Activated CD8-positive, alpha-beta T cell treated with anti-CD3 and anti-CD28 coated beads for 36 hours (primary cell): ENCODE results near the gene NTRK2. TPM values are rescaled to one million over a fixed set of nuclear protein-coding genes. Genes with fewer than 3 reads are reported as not detected.
"Not testable (repeated sequence)": the region's sequence is repeated elsewhere in the genome, so short reads cannot be mapped to it uniquely, and the experiment has no call there.

Source experiments
- ATAC-seq: fragments of 200-7000 bp; cut with Tn5 transposase; one replicate; pipeline ENCODE4 v1.10.0; 2021; ENCODE audit warnings: mild to moderate bottlenecking, moderate library complexity
- CTCF ChIA-PET: fragments of 350-600 bp; sonication (Branson Sonifier 250); formaldehyde crosslinking; loops from one replicate; lab custom pipeline; 2021; ENCODE audit warnings: antibody characterized with exemption; lab: Charles Lee
- POLR2A ChIA-PET: fragments of 350-600 bp; sonication (Branson Sonifier 250); formaldehyde crosslinking; loops from one replicate; lab custom pipeline; 2021; ENCODE audit warnings: antibody characterized with exemption; lab: Charles Lee
- DNase-seq: peaks from one replicate; pipeline ENCODE4 v3.0.0-alpha.2; 2020
- H3K27ac Mint-ChIP-seq: one replicate; pipeline ENCODE4 v1.8.0; 2021; ENCODE audit warnings: mild to moderate bottlenecking, mixed read lengths
- H3K27me3 Mint-ChIP-seq: one replicate; pipeline ENCODE4 v1.8.0; 2021; ENCODE audit warnings: mixed read lengths
- H3K36me3 Mint-ChIP-seq: one replicate; pipeline ENCODE4 v1.8.0; 2021; ENCODE audit warnings: low read depth, mixed read lengths
- H3K4me1 Mint-ChIP-seq: one replicate; pipeline ENCODE4 v1.8.0; 2021; ENCODE audit warnings: low read depth, mixed read lengths
- H3K4me3 Mint-ChIP-seq: one replicate; pipeline ENCODE4 v1.8.0; 2021; ENCODE audit warnings: mild to moderate bottlenecking, moderate library complexity, mixed read lengths
- H3K9me3 Mint-ChIP-seq: one replicate; pipeline ENCODE4 v1.8.0; 2021; ENCODE audit warnings: mixed read lengths
- intact Hi-C: fragments of 100-400 bp; cut with micrococcal nuclease; formaldehyde crosslinking; loops from one replicate; pipeline ENCODE4 v1.10.0; 2022
- total RNA-seq, 2 experiments: library from RNA; stranded (reverse); gene quantifications; one replicate each; pipeline ENCODE4 v1.2.3, GENCODE V29; 2021
- TF ChIP-seq, protein P1 (sequence below): fragments of 200-600 bp; IDR thresholded peaks from one replicate; pipeline ENCODE4 v1.8.0; 2022; ENCODE audit warnings: antibody characterized with exemption, mild to moderate bottlenecking

NTRK2 gene
- total RNA-seq, 2 experiments from 2014 or later: 0.07 to 0.09 TPM

DNA sequence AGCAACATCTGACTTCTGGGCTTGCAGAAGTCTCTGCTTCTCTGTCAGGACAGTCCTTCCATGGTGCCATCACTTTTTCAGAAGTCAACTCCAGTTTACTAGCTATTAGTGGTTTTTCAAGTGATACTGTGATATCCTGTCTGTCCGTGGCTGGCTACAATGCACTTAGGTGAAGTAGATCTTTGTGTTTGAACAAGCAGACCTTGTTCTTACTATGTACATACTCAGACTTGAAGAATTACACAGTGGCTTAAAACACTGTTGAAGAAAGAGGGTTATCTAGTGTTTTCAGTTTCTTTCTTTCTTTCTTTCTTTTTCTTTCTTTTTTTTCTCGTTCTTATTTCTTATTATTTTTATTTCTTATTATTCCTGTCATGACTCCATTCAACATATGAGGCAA, 228.7 kb downstream of the NTRK2 start:
- H3K4me3 Mint-ChIP-seq: no peak overlapping the region
- H3K27me3 Mint-ChIP-seq: peaks cover 2% of the 10 kb centered on the region
- no peaks in the 10 kb centered on the region for H3K9me3 Mint-ChIP-seq
- POLR2A ChIA-PET: no interaction called here
- no peak for ATAC-seq
- DNase-seq: no peak
- TF ChIP-seq, protein P1, sequence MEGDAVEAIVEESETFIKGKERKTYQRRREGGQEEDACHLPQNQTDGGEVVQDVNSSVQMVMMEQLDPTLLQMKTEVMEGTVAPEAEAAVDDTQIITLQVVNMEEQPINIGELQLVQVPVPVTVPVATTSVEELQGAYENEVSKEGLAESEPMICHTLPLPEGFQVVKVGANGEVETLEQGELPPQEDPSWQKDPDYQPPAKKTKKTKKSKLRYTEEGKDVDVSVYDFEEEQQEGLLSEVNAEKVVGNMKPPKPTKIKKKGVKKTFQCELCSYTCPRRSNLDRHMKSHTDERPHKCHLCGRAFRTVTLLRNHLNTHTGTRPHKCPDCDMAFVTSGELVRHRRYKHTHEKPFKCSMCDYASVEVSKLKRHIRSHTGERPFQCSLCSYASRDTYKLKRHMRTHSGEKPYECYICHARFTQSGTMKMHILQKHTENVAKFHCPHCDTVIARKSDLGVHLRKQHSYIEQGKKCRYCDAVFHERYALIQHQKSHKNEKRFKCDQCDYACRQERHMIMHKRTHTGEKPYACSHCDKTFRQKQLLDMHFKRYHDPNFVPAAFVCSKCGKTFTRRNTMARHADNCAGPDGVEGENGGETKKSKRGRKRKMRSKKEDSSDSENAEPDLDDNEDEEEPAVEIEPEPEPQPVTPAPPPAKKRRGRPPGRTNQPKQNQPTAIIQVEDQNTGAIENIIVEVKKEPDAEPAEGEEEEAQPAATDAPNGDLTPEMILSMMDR: no peak
- H3K27ac Mint-ChIP-seq: no peak overlapping the region
- H3K4me1 Mint-ChIP-seq: no peaks in the 10 kb centered on the region
- no peaks in the 10 kb centered on the region for H3K36me3 Mint-ChIP-seq
- intact Hi-C loops: no loop called here
- CTCF ChIA-PET: no interaction called here

DNA sequence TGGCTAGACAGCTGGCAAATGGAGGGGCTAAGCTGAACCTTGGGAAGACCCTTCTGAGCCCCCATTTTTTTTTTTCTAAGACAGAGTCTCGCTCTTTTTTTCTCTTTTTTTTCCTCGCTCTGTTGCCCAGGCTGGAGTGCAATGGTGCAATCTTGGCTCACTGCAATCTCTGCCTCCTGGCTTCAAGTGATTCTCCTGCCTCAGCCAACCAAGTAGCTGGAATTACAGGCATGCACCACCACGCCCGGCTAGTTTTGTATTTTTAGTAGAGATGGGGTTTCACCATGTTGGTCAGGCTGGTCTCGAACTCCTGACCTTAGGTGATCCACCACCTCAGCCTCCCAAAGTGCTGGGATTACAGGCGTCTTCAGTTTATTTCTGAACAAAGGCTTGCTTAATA, 229.1 kb downstream of the NTRK2 start:
- H3K4me3 Mint-ChIP-seq, DNase-seq, intact Hi-C loops, H3K27ac Mint-ChIP-seq, H3K36me3 Mint-ChIP-seq, POLR2A ChIA-PET, CTCF ChIA-PET, H3K4me1 Mint-ChIP-seq, H3K27me3 Mint-ChIP-seq, ATAC-seq, H3K9me3 Mint-ChIP-seq: not testable (repeated sequence)

DNA sequence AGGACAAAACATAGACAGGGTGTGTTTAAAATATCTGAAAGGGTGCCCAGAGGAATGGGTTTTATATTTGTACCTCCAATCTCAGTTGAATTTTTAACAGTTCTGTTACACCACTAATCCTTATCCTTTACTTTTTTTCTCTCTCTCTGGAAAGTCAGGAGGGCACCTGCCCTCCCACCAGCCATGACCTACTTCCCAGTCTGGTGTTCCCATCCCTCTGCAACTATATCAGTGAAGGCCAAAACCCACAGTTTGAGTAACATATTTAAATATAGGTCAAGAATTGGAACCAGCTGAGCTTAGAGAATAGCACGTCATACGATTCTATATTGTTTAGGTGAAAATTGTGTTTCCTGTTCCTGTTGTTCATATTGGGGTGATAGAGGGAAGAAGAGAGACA, 229.8 kb downstream of the NTRK2 start:
- ATAC-seq (no peak), DNase-seq (no peak)
- ChIA-PET POLR2A (no interaction called here), CTCF (no interaction called here)
- H3K27ac Mint-ChIP-seq: no peak overlapping the region
- H3K9me3 Mint-ChIP-seq: no peaks in the 10 kb centered on the region
- H3K27me3 Mint-ChIP-seq: peaks cover 2% of the 10 kb centered on the region
- no peaks in the 10 kb centered on the region for H3K4me1 Mint-ChIP-seq
- H3K4me3 Mint-ChIP-seq: no peak overlapping the region
- intact Hi-C loops: no loop called here
- no peaks in the 10 kb centered on the region for H3K36me3 Mint-ChIP-seq
- TF ChIP-seq, protein P1: no peak

DNA sequence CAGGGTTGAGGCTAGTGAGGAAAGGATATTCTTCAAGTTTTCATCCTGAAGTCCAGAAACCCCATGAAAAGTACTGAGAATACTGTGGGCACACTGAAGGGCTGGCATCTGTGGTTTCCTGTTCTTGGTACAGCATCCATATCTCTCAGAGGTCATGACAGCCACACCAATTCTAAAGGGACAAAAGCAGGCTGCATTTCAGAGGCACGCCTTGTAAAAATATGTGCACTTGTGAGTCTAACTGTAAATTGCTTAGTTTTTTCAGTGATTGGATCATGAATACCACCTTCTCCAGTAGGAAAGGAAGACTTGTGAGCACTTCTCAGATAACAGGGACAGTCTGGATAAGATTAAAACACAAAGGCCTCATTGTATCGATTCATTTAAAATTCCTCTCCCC, 230.9 kb downstream of the NTRK2 start:
- no peak for ATAC-seq
- DNase-seq: no peak
- Mint-ChIP-seq H3K36me3 (no peaks in the 10 kb centered on the region), H3K27ac (no peak overlapping the region), H3K4me1 (no peaks in the 10 kb centered on the region), H3K4me3 (no peak overlapping the region), H3K27me3 (peaks cover 2% of the 10 kb centered on the region), H3K9me3 (no peaks in the 10 kb centered on the region)
- intact Hi-C loops: no loop called here
- ChIA-PET CTCF (no interaction called here), POLR2A (no interaction called here)
- TF ChIP-seq, protein P1: no peak

DNA sequence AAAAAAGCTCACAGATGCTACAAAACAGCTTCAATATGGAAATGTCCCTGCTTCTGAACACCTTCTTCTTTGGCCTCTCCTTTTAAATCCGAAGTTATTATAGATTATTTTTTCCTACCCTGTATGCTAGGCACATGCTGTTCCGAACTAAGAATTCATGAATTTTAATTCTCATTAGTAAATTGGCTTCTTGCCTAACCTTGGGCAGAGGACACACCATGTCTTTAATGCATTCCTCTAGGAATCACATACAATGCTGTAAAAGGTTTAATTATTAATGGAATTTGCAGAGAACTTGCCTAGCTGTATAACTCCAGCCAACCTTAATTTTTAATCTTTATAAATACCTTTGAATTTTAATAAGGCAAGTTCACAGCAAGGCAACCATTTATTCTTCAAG, 234.4 kb downstream of the NTRK2 start:
- no peak overlapping the region for H3K4me3 Mint-ChIP-seq
- no peak overlapping the region for H3K27ac Mint-ChIP-seq
- DNase-seq: no peak
- POLR2A ChIA-PET: no interaction called here
- intact Hi-C loops: no loop called here
- H3K36me3 Mint-ChIP-seq: no peaks in the 10 kb centered on the region
- H3K27me3 Mint-ChIP-seq: peaks cover 9% of the 10 kb centered on the region
- no peak for ATAC-seq
- CTCF ChIA-PET: interaction anchor here (1.0 kb wide), 1 partner anchor 22 kb away, joined by 3 read pairs; no protein-coding TSS in a partner anchor
- no peaks in the 10 kb centered on the region for H3K9me3 Mint-ChIP-seq
- no peaks in the 10 kb centered on the region for H3K4me1 Mint-ChIP-seq
- TF ChIP-seq, protein P1: no peak

DNA sequence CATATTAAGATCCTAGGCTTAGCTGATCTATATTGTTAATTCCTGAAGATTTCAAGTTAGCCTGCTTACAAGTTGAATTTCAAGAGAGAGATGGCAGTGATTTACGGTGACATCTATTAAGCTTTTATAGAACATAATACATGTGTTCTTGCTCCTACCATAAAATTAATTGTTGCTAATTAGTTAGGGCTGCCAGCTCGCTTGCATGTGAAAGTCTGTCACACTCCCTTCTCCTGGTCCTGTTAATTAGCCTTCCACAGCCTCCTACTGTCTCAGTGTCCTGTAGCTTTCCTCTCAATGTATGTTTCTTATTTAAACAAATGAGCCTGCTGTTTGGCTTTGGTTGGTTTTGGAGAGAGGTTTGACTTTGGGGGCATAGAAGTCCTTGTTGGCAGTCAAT, 247.2 kb downstream of the NTRK2 start:
- Mint-ChIP-seq H3K27ac (no peak overlapping the region), H3K36me3 (no peaks in the 10 kb centered on the region), H3K4me3 (no peak overlapping the region), H3K27me3 (peaks cover 2% of the 10 kb centered on the region), H3K9me3 (no peaks in the 10 kb centered on the region), H3K4me1 (no peaks in the 10 kb centered on the region)
- CTCF ChIA-PET: no interaction called here
- POLR2A ChIA-PET: interaction anchor here (0.6 kb wide), 1 partner anchor 499 kb away, joined by 3 read pairs; no protein-coding TSS in a partner anchor
- DNase-seq (no peak), ATAC-seq (no peak)
- TF ChIP-seq, protein P1: no peak
- intact Hi-C loops: no loop called here
